SK-N-SH treated with all-trans-retinoic acid at 6 μM for 48 hours (cell line): ENCODE results near the gene OSBP.

Experiments used
- ATAC-seq: fragments of 200-7000 bp; cut with Tn5 transposase; 3 replicates; pipeline ENCODE4 v1.9.1; 2020; ENCODE audit warnings: mild to moderate bottlenecking, moderate library complexity
- BACH2 ChIP-seq: fragments of 250-450 bp; sonication (Bioruptor Pico); IDR thresholded peaks from 2 replicates; pipeline ENCODE4 v1.9.0; 2021; ENCODE audit warnings: mild to moderate bottlenecking, borderline replicate concordance
- CSDC2 ChIP-seq: fragments of 250-450 bp; sonication (Bioruptor Pico); IDR thresholded peaks from 2 replicates; pipeline ENCODE4 v1.5.0; 2020; ENCODE audit warnings: mild to moderate bottlenecking, moderate library complexity
- ESRRG ChIP-seq: fragments of 250-450 bp; sonication (Bioruptor Pico); IDR thresholded peaks from 2 replicates; pipeline ENCODE4 v1.6.1; 2021; ENCODE audit warnings: mild to moderate bottlenecking
- GLIS3 ChIP-seq: fragments of 250-450 bp; sonication (Bioruptor Pico); IDR thresholded peaks from 2 replicates; pipeline ENCODE4 v1.5.0; 2020; ENCODE audit warnings: mild to moderate bottlenecking, moderate library complexity
- ISL1 ChIP-seq: fragments of 250-450 bp; sonication (Bioruptor Pico); IDR thresholded peaks from 2 replicates; pipeline ENCODE4 v2.1.2; 2022; ENCODE audit warnings: mild to moderate bottlenecking, moderate library complexity
- PATZ1 ChIP-seq: fragments of 250-450 bp; sonication (Bioruptor Pico); IDR thresholded peaks from 2 replicates; pipeline ENCODE4 v1.8.0; 2020; ENCODE audit warnings: mild to moderate bottlenecking, moderate library complexity, borderline replicate concordance
- POU6F1 ChIP-seq: fragments of 250-450 bp; sonication (Bioruptor Pico); IDR thresholded peaks from 2 replicates; pipeline ENCODE4 v1.8.0; 2021; ENCODE audit warnings: low read depth, mild to moderate bottlenecking, moderate library complexity, borderline replicate concordance
- PPARA ChIP-seq: fragments of 250-450 bp; sonication (Bioruptor Pico); IDR thresholded peaks from 2 replicates; pipeline ENCODE4 v1.5.0; 2020; ENCODE audit warnings: mild to moderate bottlenecking, borderline replicate concordance
- RARB ChIP-seq: fragments of 250-450 bp; sonication (Bioruptor Pico); IDR thresholded peaks from 2 replicates; pipeline ENCODE4 v1.8.0; 2021; ENCODE audit warnings: mild to moderate bottlenecking, moderate library complexity
- TCF4 ChIP-seq: fragments of 250-450 bp; sonication (Bioruptor Pico); IDR thresholded peaks from 2 replicates; pipeline ENCODE4 v1.8.0; 2021; ENCODE audit warnings: mild to moderate bottlenecking, moderate library complexity, borderline replicate concordance
- TOX ChIP-seq: fragments of 250-450 bp; sonication (Bioruptor Pico); IDR thresholded peaks from 2 replicates; pipeline ENCODE4 v1.8.0; 2021; ENCODE audit warnings: mild to moderate bottlenecking, moderate library complexity, borderline replicate concordance
- ZFP30 ChIP-seq: fragments of 450-650 bp; formaldehyde crosslinking; IDR thresholded peaks from 2 replicates; pipeline ENCODE4 v1.5.0; 2022; ENCODE audit warnings: mild to moderate bottlenecking, moderate library complexity
- ZNF70 ChIP-seq: fragments of 450-650 bp; formaldehyde crosslinking; IDR thresholded peaks from 2 replicates; pipeline ENCODE4 v1.5.0; 2020; ENCODE audit warnings: mild to moderate bottlenecking, moderate library complexity
- ZNF8 ChIP-seq: fragments of 450-650 bp; formaldehyde crosslinking; IDR thresholded peaks from 2 replicates; pipeline ENCODE4 v1.5.0; 2020; ENCODE audit warnings: mild to moderate bottlenecking, moderate library complexity

OSBP gene

DNA sequence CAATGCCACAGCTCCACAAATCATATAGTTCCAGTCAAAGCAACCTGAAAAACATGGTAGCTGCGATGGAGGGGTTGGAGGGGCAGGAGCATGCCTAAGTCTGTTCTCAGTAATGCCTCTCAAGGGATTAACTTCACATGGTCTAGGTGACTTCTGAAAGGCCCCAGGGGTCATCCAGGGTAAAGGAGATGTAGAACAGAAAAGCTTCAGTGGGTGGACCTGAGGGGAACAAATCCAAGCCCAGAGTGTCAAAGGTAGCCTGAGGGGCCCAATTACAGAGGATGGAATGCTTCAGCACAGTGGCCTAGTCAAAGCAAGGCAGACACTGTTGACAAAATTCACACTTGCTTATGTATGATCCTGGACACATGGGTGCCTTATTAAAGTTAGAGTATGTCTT is 80.9 kb downstream of the OSBP start (continued):
- no peak for TF ChIP-seq ZNF8 (CRISPR knock-in tag)
- TF ChIP-seq CSDC2 (CRISPR knock-in tag): no peak
- no peak for TF ChIP-seq RARB (CRISPR knock-in tag)
- no peak for TF ChIP-seq TCF4

- TF ChIP-seq PPARA (no peak), ESRRG (CRISPR knock-in tag) (no peak), ISL1 (CRISPR knock-in tag) (no peak), BACH2 (no peak)
- ATAC-seq: no peak
Observed at GRCh38 chr11:59532620-59533019, 83.0 kb downstream of the OSBP start.

DNA sequence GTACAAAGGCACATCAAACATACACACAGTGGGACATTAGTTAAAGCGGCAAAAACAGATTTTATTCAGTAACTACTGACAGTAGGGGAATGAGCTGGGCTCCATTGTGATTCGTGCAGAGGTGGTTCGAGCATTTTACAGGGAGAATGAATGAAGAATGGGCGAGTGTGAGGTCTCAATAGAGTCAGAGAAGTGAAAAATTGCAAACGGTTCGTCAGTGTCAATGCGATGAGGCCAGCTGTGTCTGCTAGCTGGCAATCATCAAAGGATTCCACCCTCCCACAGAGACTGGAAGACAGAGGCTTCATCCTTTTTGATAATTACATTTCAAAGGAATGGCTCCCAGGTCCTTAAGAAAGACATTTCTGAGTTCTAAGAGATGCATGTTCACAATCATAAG is 86.9 kb downstream of the OSBP start:
- TF ChIP-seq ZNF70 (CRISPR knock-in tag): no peak
- TF ChIP-seq PATZ1: no peak
- no peak for TF ChIP-seq ZFP30 (CRISPR knock-in tag)
- TF ChIP-seq TOX (CRISPR knock-in tag): no peak
- TF ChIP-seq RARB (CRISPR knock-in tag): no peak
- no peak for TF ChIP-seq ISL1 (CRISPR knock-in tag)
- no peak for TF ChIP-seq ZNF8 (CRISPR knock-in tag)
- TF ChIP-seq POU6F1 (CRISPR knock-in tag): no peak
- TF ChIP-seq GLIS3 (CRISPR knock-in tag): no peak
- ATAC-seq: no peak
